ENCODE results near the gene CYP2C8. TPM values are rescaled to one million over a fixed set of nuclear protein-coding genes. Genes with fewer than 3 reads are reported as not detected.
"Not testable (repeated sequence)": the region's sequence is repeated elsewhere in the genome, so short reads cannot be mapped to it uniquely, and the experiment has no call there.

CYP2C8 gene
- total RNA-seq: under 1 TPM in 2 of 4 donors, not detected in 2; 0.19 to 0.61 TPM

DNA sequence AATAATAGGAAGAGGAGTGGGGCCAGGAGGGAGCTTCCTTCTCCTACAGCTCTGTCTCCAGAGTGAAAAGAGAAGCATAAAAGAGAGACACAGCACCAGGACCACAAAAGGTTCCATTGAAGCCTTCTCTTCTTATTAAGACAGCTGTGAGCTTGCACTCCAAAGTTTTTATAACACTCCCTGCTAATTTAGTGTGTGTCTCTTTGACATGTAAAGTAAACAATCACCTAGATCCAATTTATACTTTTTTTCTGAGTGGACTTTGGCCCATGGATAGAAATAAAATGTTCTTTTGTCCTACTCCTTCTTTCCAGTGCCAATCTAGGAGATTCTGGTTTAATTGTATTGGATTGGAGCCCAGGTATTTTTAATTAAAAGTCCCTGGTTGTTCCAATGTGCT lies at the start of gene CYP2C8:
Gene CYP2C8, minus strand, starts transcription at position 212 of the 400 bp plus-strand sequence. Its CDS starts 95 bp downstream, at position 117.
- Histone ChIP-seq H3K27ac (no peak within 1 kb of the TSS), H3K4me3 (no peak within 1 kb of the TSS), H3K4me1 (no peaks in the 10 kb centered on the region), H3K9me3 (peaks cover 0 to 4% (median 2%) of the 10 kb centered on the region in 3 donors), H3K27me3 (no peaks in the 10 kb centered on the region), H3K36me3 (no peaks in the 10 kb centered on the region)
- no peak for DNase-seq
- intact Hi-C loops (cut with DNase I): no loop called here
- TF ChIP-seq POLR2A (IDR thresholded peaks at IDR 0.05): no peak
- TF ChIP-seq, protein P1, sequence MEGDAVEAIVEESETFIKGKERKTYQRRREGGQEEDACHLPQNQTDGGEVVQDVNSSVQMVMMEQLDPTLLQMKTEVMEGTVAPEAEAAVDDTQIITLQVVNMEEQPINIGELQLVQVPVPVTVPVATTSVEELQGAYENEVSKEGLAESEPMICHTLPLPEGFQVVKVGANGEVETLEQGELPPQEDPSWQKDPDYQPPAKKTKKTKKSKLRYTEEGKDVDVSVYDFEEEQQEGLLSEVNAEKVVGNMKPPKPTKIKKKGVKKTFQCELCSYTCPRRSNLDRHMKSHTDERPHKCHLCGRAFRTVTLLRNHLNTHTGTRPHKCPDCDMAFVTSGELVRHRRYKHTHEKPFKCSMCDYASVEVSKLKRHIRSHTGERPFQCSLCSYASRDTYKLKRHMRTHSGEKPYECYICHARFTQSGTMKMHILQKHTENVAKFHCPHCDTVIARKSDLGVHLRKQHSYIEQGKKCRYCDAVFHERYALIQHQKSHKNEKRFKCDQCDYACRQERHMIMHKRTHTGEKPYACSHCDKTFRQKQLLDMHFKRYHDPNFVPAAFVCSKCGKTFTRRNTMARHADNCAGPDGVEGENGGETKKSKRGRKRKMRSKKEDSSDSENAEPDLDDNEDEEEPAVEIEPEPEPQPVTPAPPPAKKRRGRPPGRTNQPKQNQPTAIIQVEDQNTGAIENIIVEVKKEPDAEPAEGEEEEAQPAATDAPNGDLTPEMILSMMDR (IDR thresholded peaks at IDR 0.05): no peak

DNA sequence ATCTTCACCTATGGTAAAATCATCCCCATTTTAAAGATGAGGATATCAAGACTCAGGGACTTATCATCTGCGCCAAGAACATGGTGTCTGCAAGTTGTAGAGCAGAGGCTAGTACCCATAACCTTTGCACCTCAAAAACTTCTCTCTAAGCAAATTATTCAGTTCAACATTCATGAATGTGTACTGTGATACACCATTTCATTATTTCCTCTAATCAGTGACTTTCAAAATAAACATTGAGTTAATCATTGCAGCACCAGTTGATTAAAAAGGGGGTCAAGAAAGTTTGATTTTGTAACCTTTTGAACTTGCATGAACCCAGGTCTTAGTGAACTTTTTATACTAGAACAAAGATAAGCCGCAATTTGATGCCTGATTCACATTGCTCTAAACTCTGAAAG lies 47.6 kb upstream of the CYP2C8 start:
- H3K9me3 ChIP-seq: peaks cover 0 to 29% (median 0%) of the 10 kb centered on the region in 3 donors
- intact Hi-C loops (cut with DNase I): no loop called here
- no peak overlapping the region for H3K4me3 ChIP-seq
- no peaks in the 10 kb centered on the region for H3K27me3 ChIP-seq
- no peaks in the 10 kb centered on the region for H3K36me3 ChIP-seq
- 46 to 62% methylated on average over 2 of the region's 2 CpGs for WGBS, 2 donors
- no peak for TF ChIP-seq POLR2A (IDR thresholded peaks at IDR 0.05)
- TF ChIP-seq, protein P1 (IDR thresholded peaks at IDR 0.05): no peak
- DNase-seq: no peak
- no peaks in the 10 kb centered on the region for H3K4me1 ChIP-seq
- H3K27ac ChIP-seq: no peak overlapping the region

DNA sequence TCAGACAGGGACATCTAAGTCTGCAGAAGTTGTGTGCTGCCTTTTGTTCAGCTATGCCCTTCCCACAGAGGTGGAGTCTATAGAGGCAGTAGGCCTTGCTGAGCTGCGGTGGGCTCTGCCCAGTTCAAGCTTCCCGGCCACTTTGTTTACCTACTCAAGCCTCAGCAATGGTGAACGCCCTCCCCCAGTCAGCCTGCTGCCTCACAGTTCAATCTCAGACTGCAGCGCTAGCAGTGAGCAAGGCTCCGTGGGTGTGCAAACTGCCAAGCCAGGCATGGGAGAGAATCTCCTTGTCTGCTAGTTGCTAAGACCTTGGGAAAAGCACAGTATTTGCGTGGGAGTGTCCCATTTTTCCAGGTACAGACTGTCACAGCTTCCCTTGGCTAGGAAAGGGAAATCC lies 41.5 kb upstream of the CYP2C8 start:
- 50% methylated on average over 2 of the region's 6 CpGs; no CpG with 5 or more reads in 1 of the 2 donors for WGBS, 2 donors
- DNase-seq; H3K27ac ChIP-seq; H3K4me1 ChIP-seq; H3K9me3 ChIP-seq; H3K4me3 ChIP-seq; H3K27me3 ChIP-seq; H3K36me3 ChIP-seq; intact Hi-C loops (cut with DNase I): not testable (repeated sequence)

DNA sequence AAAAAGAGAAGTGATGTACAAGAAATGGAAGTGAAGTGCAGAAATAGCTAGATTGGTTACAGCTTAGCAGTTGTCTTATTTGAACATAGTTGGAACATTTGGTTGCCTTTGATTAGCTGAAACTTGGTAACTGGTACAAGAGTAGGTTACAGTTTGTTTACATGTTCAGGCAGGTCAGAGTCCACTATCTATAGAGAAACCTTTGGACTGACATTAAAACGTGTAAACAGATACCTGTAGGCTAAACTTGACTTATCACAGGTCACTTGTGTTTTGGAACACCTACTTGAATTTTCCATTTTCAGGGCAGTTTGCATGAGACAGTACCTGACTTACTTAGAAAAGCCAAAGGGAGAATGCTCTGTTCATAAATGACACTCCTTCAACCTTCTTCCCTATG lies 28.5 kb upstream of the CYP2C8 start:
- no peaks in the 10 kb centered on the region for H3K27me3 ChIP-seq
- H3K27ac ChIP-seq: no peak overlapping the region
- no peak overlapping the region for H3K4me3 ChIP-seq
- 17 to 31% methylated on average over 1 of the region's 1 CpG for WGBS, 2 donors
- intact Hi-C loops (cut with DNase I): no loop called here
- TF ChIP-seq, protein P1 (IDR thresholded peaks at IDR 0.05): no peak
- no peak for TF ChIP-seq POLR2A (IDR thresholded peaks at IDR 0.05)
- no peaks in the 10 kb centered on the region for H3K4me1 ChIP-seq
- DNase-seq: no peak
- no peaks in the 10 kb centered on the region for H3K36me3 ChIP-seq
- H3K9me3 ChIP-seq: no peaks in the 10 kb centered on the region

DNA sequence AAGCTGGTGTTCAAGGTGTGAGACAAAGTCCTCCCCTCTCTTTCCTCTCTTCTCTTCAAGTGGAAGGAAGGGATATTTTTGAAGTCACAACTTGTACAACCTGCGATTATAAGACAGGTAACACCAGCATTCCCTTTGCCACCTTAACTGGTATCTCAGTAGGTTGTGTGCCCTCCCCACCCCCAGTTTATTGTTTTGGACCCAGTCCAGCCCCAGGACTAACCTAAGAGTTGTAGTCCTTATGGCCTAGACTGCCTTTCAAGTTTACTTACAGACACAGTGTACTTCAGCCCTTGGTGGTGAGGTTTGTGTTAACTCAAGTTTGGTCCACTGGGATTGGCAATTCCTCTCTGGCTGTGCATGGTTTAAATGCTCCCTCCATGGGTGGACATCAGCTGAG lies 26.8 kb upstream of the CYP2C8 start:
- Histone ChIP-seq H3K36me3 (no peaks in the 10 kb centered on the region), H3K9me3 (no peaks in the 10 kb centered on the region), H3K27ac (no peak overlapping the region), H3K4me3 (no peak overlapping the region), H3K27me3 (no peaks in the 10 kb centered on the region), H3K4me1 (no peaks in the 10 kb centered on the region)
- intact Hi-C loops (cut with DNase I): no loop called here
- WGBS, 2 donors: 100% methylated on average over 1 of the region's 1 CpG
- no peak for DNase-seq
- no peak for TF ChIP-seq POLR2A (IDR thresholded peaks at IDR 0.05)
- TF ChIP-seq, protein P1 (IDR thresholded peaks at IDR 0.05): no peak

DNA sequence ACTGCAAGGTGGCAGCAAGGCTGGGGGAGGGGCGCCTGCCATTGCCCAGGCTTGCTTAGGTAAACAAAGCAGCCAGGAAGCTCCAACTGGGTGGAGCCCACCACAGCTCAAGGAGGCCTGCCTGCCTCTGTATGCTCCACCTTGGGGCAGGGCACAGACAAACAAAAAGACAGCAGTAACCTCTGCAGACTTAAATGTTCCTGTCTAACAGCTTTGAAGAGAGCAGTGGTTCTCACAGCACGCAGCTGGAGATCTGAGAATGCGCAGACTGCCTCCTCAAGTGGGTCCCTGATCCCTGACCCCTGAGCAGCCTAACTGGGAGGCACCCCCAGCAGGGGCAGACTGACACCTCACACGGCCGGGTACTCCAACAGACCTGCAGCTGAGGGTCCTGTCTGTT lies 10.3 kb upstream of the CYP2C8 start:
- H3K36me3 ChIP-seq; H3K27ac ChIP-seq; H3K27me3 ChIP-seq; intact Hi-C loops (cut with DNase I); H3K4me3 ChIP-seq; DNase-seq; H3K4me1 ChIP-seq; H3K9me3 ChIP-seq: not testable (repeated sequence)
- 60% methylated on average over 4 of the region's 5 CpGs; no CpG with 5 or more reads in 1 of the 2 donors for WGBS, 2 donors
